Upper lobe of left lung (tissue), 6 donors: ENCODE measurements around the gene TMEM134. TPM values are rescaled to one million over a fixed set of nuclear protein-coding genes. Genes with fewer than 3 reads are reported as not detected.

Source experiments
- ATAC-seq, 2 donors: fragments of 200-7000 bp; cut with Tn5 transposase; one replicate each; pipeline ENCODE4 v1.9.1; 2022; ENCODE audit warnings: mild to moderate bottlenecking in 2 of 2, moderate library complexity in 2 of 2; ENCODE audit not compliant: low FRiP score in 2 of 2
- DNase-seq, 2 donors: peaks; one replicate each; pipeline ENCODE4 v3.0.0-alpha.2; 2019 to 2020
- H3K27ac ChIP-seq, 4 donors: fragments of 200-600 bp; sonication (generic); one replicate each; pipeline ENCODE4 v1.5.1; 2016 to 2019
- H3K27me3 ChIP-seq, 4 donors: fragments of 200-600 bp; sonication (generic); one replicate each; pipeline ENCODE4 v1.5.1; 2017 to 2019
- H3K36me3 ChIP-seq, 4 donors: fragments of 200-600 bp; sonication (generic); one replicate each; pipeline ENCODE4 v1.5.1; 2016 to 2019
- H3K4me1 ChIP-seq, 4 donors: fragments of 200-600 bp; sonication (generic); one replicate each; pipeline ENCODE4 v1.5.1; 2018 to 2019
- H3K4me3 ChIP-seq, 4 donors: fragments of 200-600 bp; sonication (generic); one replicate each; pipeline ENCODE4 v1.5.1; 2017 to 2019; ENCODE audit warnings: mild to moderate bottlenecking in 2 of 4, moderate library complexity in 1 of 4
- H3K9me3 ChIP-seq, 4 donors: fragments of 200-600 bp; sonication (generic); one replicate each; pipeline ENCODE4 v1.5.1; 2018 to 2019
- EP300 ChIP-seq, 4 donors: sonication (generic); formaldehyde crosslinking; IDR thresholded peaks; one replicate each; pipeline ENCODE4 v1.5.1; 2017; ENCODE audit warnings: antibody characterized with exemption in 4 of 4, control low read depth in 2 of 4
- POLR2A ChIP-seq, 4 donors: fragments of 450-650 bp; IDR thresholded peaks; one replicate each; pipeline ENCODE4 v1.5.1; 2016 to 2017; ENCODE audit warnings: antibody characterized with exemption in 4 of 4, mild to moderate bottlenecking in 2 of 4
- POLR2AphosphoS5 ChIP-seq, 2 donors: sonication (generic); formaldehyde crosslinking; IDR thresholded peaks; one replicate each; pipeline ENCODE4 v1.5.1; 2017; ENCODE audit warnings: antibody characterized with exemption in 2 of 2
- WGBS, 2 donors: methylation state at CpG; one replicate each; pipeline ENCODE4 v1.1.5; 2017 to 2018; 5-methylcytosine and 5-hydroxymethylcytosine counted together
- total RNA-seq, 6 donors: library from RNA; depleted of rRNA in 4 of 6; stranded (reverse); fragments of >200 nt in 4 of 6; gene quantifications; one replicate each; pipeline versions ENCODE4 v1.1.0 to v1.2.1, GENCODE V29; 2016 to 2021
- TF ChIP-seq, protein P1 (sequence below), 6 experiments: fragments of 450-650 bp in 4 of 6; fragments of 200-600 bp in 2 of 6; sonication (generic) in 2 of 6; IDR thresholded peaks; one replicate each; pipeline ENCODE4 v1.5.1; 2016 to 2019; ENCODE audit warnings: antibody characterized with exemption in 6 of 6
- donor health status: DM: no; HTN: no; CAD: no; lungs with moderate emphysema.
- donor health status: DM: no; HTN: yes; CAD: no; lungs with severe emphysema.

TMEM134 gene
- total RNA-seq, 6 donors from 2014 or later = 51.2 to 102 (median 75.2) TPM

DNA sequence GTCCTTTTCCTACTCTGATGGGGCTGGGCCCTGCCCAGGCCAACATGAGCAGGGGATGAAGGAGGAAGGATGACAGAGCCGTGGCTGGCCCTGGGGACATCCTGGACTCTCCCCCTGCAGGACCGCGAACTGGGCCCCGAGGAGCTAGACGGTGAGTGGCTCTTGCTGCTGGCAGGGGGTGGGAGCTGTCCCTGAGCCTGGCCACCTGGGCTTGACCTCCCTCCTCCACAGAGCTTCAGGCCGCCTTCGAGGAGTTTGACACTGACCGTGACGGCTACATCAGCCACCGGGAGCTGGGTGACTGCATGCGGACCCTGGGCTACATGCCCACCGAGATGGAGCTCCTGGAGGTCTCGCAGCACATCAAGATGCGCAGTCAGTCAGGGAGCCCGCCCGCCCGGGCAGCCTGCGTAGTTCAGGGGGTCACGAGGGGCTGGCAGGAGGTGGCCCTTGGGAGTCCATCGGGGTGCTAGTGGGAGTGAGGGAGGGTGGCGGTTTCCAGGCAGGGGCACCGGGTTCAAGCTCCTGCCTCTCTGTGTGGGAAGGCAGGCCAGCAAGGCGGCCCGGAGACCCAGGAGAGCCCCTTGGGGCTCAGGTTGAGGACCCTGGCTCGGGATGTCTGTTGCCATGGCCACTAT, 12.9 kb downstream of the TMEM134 start:
- H3K36me3 ChIP-seq = no peaks in the 10 kb centered on the region
- H3K4me1 ChIP-seq = peaks cover 0 to 5% (median 4%) of the 10 kb centered on the region in 4 donors
- no peaks in the 10 kb centered on the region for H3K9me3 ChIP-seq
- H3K27ac ChIP-seq = no peak overlapping the region
- no peak overlapping the region for H3K4me3 ChIP-seq
- TF ChIP-seq, protein P1, sequence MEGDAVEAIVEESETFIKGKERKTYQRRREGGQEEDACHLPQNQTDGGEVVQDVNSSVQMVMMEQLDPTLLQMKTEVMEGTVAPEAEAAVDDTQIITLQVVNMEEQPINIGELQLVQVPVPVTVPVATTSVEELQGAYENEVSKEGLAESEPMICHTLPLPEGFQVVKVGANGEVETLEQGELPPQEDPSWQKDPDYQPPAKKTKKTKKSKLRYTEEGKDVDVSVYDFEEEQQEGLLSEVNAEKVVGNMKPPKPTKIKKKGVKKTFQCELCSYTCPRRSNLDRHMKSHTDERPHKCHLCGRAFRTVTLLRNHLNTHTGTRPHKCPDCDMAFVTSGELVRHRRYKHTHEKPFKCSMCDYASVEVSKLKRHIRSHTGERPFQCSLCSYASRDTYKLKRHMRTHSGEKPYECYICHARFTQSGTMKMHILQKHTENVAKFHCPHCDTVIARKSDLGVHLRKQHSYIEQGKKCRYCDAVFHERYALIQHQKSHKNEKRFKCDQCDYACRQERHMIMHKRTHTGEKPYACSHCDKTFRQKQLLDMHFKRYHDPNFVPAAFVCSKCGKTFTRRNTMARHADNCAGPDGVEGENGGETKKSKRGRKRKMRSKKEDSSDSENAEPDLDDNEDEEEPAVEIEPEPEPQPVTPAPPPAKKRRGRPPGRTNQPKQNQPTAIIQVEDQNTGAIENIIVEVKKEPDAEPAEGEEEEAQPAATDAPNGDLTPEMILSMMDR (IDR thresholded peaks at IDR 0.05) = no peak
- TF ChIP-seq POLR2A (IDR thresholded peaks at IDR 0.05) (no peak), EP300 (IDR thresholded peaks at IDR 0.05) (no peak), POLR2AphosphoS5 (IDR thresholded peaks at IDR 0.05) (no peak)
- ATAC-seq (no peak), DNase-seq (peak in 1 of 2 donors; percentile 82)
- H3K27me3 ChIP-seq = no peaks in the 10 kb centered on the region
- 79 to 87% methylated on average over 6 to 15 of the region's 25 CpGs for WGBS, 2 donors

GRCh38 chr11:67455054-67455453, 14.0 kb downstream of the TMEM134 start, which contains the start of gene CABP4:
TSS of gene CABP4 (plus strand) at chr11:67455354. CDS start at chr11:67455424, 70 bp downstream.
- H3K27ac ChIP-seq = no peak within 1 kb of the TSS
- no peak for TF ChIP-seq POLR2A (IDR thresholded peaks at IDR 0.05)
- DNase-seq = no peak
- no peaks in the 10 kb centered on the region for H3K27me3 ChIP-seq
- H3K4me3 ChIP-seq = no peak within 1 kb of the TSS
- no peaks in the 10 kb centered on the region for H3K9me3 ChIP-seq
- peaks cover 0 to 5% (median 4%) of the 10 kb centered on the region in 4 donors for H3K4me1 ChIP-seq
- H3K36me3 ChIP-seq = no peaks in the 10 kb centered on the region
- WGBS, 2 donors = 77 to 96% methylated on average over 2 to 3 of the region's 3 CpGs
- no peak for ATAC-seq

GRCh38 chr11:67453816-67454732, 15.0 kb downstream of the TMEM134 start:
- H3K27me3 ChIP-seq = no peaks in the 10 kb centered on the region
- H3K4me3 ChIP-seq = no peak overlapping the region
- H3K36me3 ChIP-seq = no peaks in the 10 kb centered on the region
- H3K9me3 ChIP-seq = no peaks in the 10 kb centered on the region
- 91 to 94% methylated on average over 3 to 21 of the region's 21 CpGs for WGBS, 2 donors
- TF ChIP-seq EP300 (IDR thresholded peaks at IDR 0.05) (no peak), POLR2AphosphoS5 (IDR thresholded peaks at IDR 0.05) (no peak), POLR2A (IDR thresholded peaks at IDR 0.05) (no peak)
- TF ChIP-seq, protein P1 (IDR thresholded peaks at IDR 0.05) = no peak
- no peak overlapping the region for H3K27ac ChIP-seq
- DNase-seq = peak in 1 of 2 donors; percentile 59
- ATAC-seq = no peak
- peaks cover 0 to 7% (median 5%) of the 10 kb centered on the region in 4 donors for H3K4me1 ChIP-seq

DNA sequence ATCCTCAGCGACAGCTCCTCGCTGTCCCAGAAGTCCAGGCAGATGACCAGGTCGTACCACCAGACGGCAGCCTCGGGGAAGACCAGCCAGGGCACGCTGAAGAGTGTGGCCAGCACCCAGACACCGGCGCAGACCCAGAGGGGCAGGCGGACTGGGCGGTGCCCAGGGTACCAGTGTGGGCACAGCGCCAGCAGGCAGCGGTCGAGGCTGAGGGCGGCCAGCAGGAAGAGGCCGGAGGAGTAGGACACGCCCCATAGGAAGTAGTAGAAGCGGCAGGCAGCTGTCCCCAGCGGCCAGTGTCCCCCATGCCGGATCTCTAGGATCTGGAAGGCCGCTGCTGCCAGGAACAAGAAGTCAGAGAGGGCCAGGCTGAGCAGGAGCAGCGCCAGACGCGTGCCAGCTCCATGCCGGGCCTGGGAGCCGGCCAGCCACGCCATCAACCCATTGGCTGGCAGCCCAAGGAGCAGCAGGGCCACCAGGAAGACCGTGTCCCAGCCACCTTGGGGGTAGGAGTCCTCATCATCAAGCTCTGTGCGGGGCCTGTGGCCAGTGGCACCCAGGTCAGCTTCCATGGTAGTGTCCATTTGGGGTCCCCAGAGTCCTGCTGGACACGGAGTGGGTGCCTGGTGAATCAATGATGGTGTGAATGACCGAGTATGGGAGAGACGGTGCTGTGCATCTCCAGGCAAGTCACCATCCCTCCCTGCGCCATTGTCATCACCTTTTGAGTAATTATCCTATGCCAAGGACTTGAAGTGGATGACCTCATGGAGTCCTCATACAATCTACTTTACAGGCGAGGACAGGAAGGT, 16.7 kb downstream of the TMEM134 start, which contains the start of gene GPR152:
TSS of gene GPR152 (minus strand) at position 589 of the 812 bp plus-strand sequence. CDS start at position 584, 5 bp downstream.
- WGBS, 2 donors = 78% methylated on average over 23 to 32 of the region's 33 CpGs
- H3K27ac ChIP-seq = peak within 1 kb of the TSS in 3 of 4 donors; percentile 64 to 79 (median 74)
- DNase-seq = peak in 1 of 2 donors; percentile 88

More for the DNA sequence above, 16.7 kb downstream of the TMEM134 start, which contains the start of gene GPR152:
- no peaks in the 10 kb centered on the region for H3K27me3 ChIP-seq
- H3K4me1 ChIP-seq = peaks cover 0 to 7% (median 5%) of the 10 kb centered on the region in 4 donors
- H3K4me3 ChIP-seq = peak within 1 kb of the TSS in 3 of 4 donors; percentile 18 to 42 (median 25)
- no peaks in the 10 kb centered on the region for H3K9me3 ChIP-seq
- TF ChIP-seq POLR2AphosphoS5 (IDR thresholded peaks at IDR 0.05) (peak in 1 of 2 donors; percentile 12), EP300 (IDR thresholded peaks at IDR 0.05) (no peak), POLR2A (IDR thresholded peaks at IDR 0.05) (no peak)
- TF ChIP-seq, protein P1 (IDR thresholded peaks at IDR 0.05) = peak in 3 of 6 experiments; percentile 36 to 54 (median 37)
- ATAC-seq = peak; percentile 42 to 56
- no peaks in the 10 kb centered on the region for H3K36me3 ChIP-seq
